Hepatocyte (in vitro differentiated cells): ENCODE measurements around the gene CREBBP. TPM values are rescaled to one million over a fixed set of nuclear protein-coding genes. Genes with fewer than 3 reads are reported as not detected.
A peak's percentile ranks its signal among the peaks of the same experiment; 100 is the strongest.
"Not testable (repeated sequence)": the region's sequence is repeated elsewhere in the genome, so short reads cannot be mapped to it uniquely, and the experiment has no call there.

Experiments
- DNase-seq: peaks from one replicate; pipeline ENCODE4 v3.0.0-alpha.2; 2016; ENCODE audit warnings: low spot score
- H2AFZ ChIP-seq: fragments of 200-600 bp; sonication (generic); 2 replicates; pipeline ENCODE4 v1.6.0; 2016; ENCODE audit warnings: antibody characterized with exemption, mild to moderate bottlenecking
- H3K27ac ChIP-seq: fragments of 200-600 bp; sonication (generic); 2 replicates; pipeline ENCODE4 v1.5.1; 2016; ENCODE audit warnings: mild to moderate bottlenecking
- H3K27me3 ChIP-seq: fragments of 200-600 bp; sonication (generic); 2 replicates; pipeline ENCODE4 v1.6.1; 2016
- H3K36me3 ChIP-seq: fragments of 200-600 bp; sonication (generic); replicated peaks from 2 replicates; pipeline ENCODE4 v1.5.1; 2016; ENCODE audit warnings: low read depth; ENCODE audit not compliant: insufficient read depth
- H3K4me1 ChIP-seq: fragments of 200-600 bp; sonication (generic); 2 replicates; pipeline ENCODE4 v1.5.1; 2016; ENCODE audit warnings: mild to moderate bottlenecking, moderate library complexity; ENCODE audit not compliant: insufficient read depth
- H3K4me2 ChIP-seq: fragments of 200-600 bp; sonication (generic); 2 replicates; pipeline ENCODE4 v1.6.0; 2016
- H3K4me3 ChIP-seq: fragments of 200-600 bp; sonication (generic); 2 replicates; pipeline ENCODE4 v1.5.1; 2016; ENCODE audit warnings: mild to moderate bottlenecking
- H3K79me2 ChIP-seq: fragments of 200-600 bp; sonication (generic); 2 replicates; pipeline ENCODE4 v1.6.0; 2017; ENCODE audit warnings: mild to moderate bottlenecking
- H3K9me2 ChIP-seq: fragments of 200-600 bp; sonication (generic); replicated peaks from 2 replicates; pipeline ENCODE4 v1.6.0; 2017; ENCODE audit warnings: mild to moderate bottlenecking; ENCODE audit not compliant: insufficient read depth
- H3K9me3 ChIP-seq: fragments of 200-600 bp; sonication (generic); 2 replicates; pipeline ENCODE4 v1.5.1; 2016; ENCODE audit warnings: low read depth, mild to moderate bottlenecking
- H4K20me1 ChIP-seq: fragments of 200-600 bp; sonication (generic); 2 replicates; pipeline ENCODE4 v1.6.0; 2016; ENCODE audit warnings: mild to moderate bottlenecking; ENCODE audit not compliant: insufficient read depth, poor library complexity, severe bottlenecking
- EZH2 ChIP-seq: fragments of 200-600 bp; sonication (generic); IDR thresholded peaks from 2 replicates; pipeline ENCODE4 v1.6.1; 2016; ENCODE audit warnings: antibody characterized with exemption, mild to moderate bottlenecking, borderline replicate concordance
- EZH2phosphoT487 ChIP-seq: fragments of 200-600 bp; sonication (generic); IDR thresholded peaks from one replicate; pipeline ENCODE4 v1.6.1; 2018; ENCODE audit warnings: antibody characterized with exemption, mild to moderate bottlenecking, low read depth, moderate library complexity; ENCODE audit not compliant: unreplicated experiment, severe bottlenecking
- WGBS: methylation state at CpG from one replicate; pipeline ENCODE4 v1.1.6; 2016; ENCODE audit warnings: low lambda C conversion rate; ENCODE audit errors: missing lambda C conversion rate; 5-methylcytosine and 5-hydroxymethylcytosine counted together
- polyA plus RNA-seq: library from polyadenylated mRNA; unstranded; fragments of >200 nt; fragmentation: Nextera tagmentation; extraction: Ambion mirVana; gene quantifications from 2 replicates; pipeline ENCODE4 v1.2.1, GENCODE V29; 2016
- total RNA-seq: library from RNA; depleted of rRNA; stranded (reverse); fragments of >200 nt; gene quantifications from 2 replicates; pipeline ENCODE4 v1.2.3, GENCODE V29; 2014
- TF ChIP-seq, protein P1 (sequence below): fragments of 200-600 bp; sonication (generic); IDR thresholded peaks from 2 replicates; pipeline ENCODE4 v1.5.1; 2016; ENCODE audit warnings: antibody characterized with exemption, mild to moderate bottlenecking; ENCODE audit not compliant: poor library complexity

Gene CREBBP
- total and polyA plus RNA-seq, 2 experiments from 2014 or later: 18.9 to 31.5 TPM

DNA sequence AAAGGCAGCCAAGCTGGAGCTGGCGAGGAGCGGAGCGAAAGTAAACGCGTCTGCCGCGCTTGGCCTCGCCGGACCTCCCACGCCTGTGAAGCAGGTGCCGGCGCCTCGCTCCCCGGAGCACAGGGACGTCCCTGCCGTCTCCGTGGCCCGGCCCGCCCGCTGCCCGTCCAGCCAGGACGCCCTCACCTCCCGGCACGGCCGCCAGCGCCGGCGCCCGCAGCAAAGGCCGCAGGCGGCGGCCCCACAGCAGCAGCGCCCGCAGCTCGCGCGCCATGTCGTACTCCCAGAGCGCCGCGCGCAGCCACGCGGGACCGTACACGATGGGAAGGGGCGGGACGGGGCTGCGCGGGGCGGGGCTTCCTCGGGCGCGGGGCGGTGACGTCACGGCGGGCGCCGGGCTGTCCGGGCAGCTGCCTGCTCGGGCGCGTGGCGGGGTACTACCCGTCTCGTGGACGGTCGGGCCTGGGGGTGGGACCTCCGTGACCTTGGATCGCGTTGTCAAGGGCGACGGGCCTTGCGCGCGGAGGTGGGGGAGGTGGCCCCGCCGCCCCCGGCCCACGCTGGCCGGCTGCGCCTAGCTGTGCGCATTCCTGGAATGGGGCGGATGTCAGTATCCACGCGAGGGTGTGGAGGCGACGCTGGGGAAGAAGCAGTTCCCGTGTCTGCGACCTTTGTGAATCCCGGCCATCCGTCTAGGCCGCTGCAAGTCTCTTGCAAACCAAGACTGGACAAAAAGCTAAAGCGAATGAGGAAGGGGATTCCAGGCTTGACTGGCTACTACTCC is 163.1 kb downstream of the CREBBP start, which contains the start of gene TRAP1:
Gene TRAP1 (minus strand): TSS at position 290 of the 784 bp plus-strand sequence. CDS start 16 bp downstream, at position 274.
- 2% methylated on average over 48 of the region's 95 CpGs for WGBS
- peak; percentile 96 for DNase-seq
- TF ChIP-seq, protein P1, sequence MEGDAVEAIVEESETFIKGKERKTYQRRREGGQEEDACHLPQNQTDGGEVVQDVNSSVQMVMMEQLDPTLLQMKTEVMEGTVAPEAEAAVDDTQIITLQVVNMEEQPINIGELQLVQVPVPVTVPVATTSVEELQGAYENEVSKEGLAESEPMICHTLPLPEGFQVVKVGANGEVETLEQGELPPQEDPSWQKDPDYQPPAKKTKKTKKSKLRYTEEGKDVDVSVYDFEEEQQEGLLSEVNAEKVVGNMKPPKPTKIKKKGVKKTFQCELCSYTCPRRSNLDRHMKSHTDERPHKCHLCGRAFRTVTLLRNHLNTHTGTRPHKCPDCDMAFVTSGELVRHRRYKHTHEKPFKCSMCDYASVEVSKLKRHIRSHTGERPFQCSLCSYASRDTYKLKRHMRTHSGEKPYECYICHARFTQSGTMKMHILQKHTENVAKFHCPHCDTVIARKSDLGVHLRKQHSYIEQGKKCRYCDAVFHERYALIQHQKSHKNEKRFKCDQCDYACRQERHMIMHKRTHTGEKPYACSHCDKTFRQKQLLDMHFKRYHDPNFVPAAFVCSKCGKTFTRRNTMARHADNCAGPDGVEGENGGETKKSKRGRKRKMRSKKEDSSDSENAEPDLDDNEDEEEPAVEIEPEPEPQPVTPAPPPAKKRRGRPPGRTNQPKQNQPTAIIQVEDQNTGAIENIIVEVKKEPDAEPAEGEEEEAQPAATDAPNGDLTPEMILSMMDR: no peak
- TF ChIP-seq EZH2: no peak
- no peak for TF ChIP-seq EZH2phosphoT487
- Histone ChIP-seq H3K27ac (peak within 1 kb of the TSS; percentile 93), H3K4me3 (peak within 1 kb of the TSS; percentile 96), H3K79me2 (peaks cover 45% of the 10 kb centered on the region), H3K9me2 (no peaks in the 10 kb centered on the region), H2AFZ (peak within 1 kb of the TSS; percentile 97), H3K27me3 (no peaks in the 10 kb centered on the region), H3K4me1 (peaks cover 16% of the 10 kb centered on the region), H4K20me1 (no peaks in the 10 kb centered on the region), H3K36me3 (no peaks in the 10 kb centered on the region), H3K9me3 (no peaks in the 10 kb centered on the region), H3K4me2 (peak within 1 kb of the TSS; percentile 98)

DNA sequence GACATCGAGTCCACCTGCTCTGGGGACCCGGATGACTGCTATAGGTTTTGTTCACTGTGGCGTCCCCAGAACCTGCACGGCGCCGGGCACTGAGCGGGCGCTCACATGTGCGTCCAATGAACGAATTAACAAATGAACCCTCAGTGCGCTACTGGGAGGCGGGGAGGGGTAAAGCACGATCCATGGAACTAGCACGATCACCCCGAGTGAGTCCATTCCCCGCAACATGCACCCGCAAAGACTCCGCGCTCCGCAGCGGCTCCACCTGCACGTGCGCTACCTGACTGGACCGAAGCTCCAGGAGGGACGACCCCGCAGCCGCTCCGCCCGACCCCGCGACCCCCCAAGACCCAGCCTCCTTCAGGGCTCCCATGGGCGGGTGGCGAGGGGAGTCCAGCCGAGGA is 163.7 kb downstream of the CREBBP start:
- H2AFZ ChIP-seq: peak overlapping the region; percentile 90
- peak overlapping the region; percentile 96 for H3K4me3 ChIP-seq
- peak overlapping the region; percentile 98 for H3K4me2 ChIP-seq
- H3K36me3 ChIP-seq: no peaks in the 10 kb centered on the region
- TF ChIP-seq, protein P1: no peak
- TF ChIP-seq EZH2 (no peak), EZH2phosphoT487 (no peak)
- no peaks in the 10 kb centered on the region for H3K27me3 ChIP-seq
- H3K9me3 ChIP-seq: no peaks in the 10 kb centered on the region
- H3K27ac ChIP-seq: peak overlapping the region; percentile 93
- no peaks in the 10 kb centered on the region for H4K20me1 ChIP-seq
- 2% methylated on average over 16 of the region's 34 CpGs for WGBS
- H3K4me1 ChIP-seq: peaks cover 17% of the 10 kb centered on the region
- no peaks in the 10 kb centered on the region for H3K9me2 ChIP-seq
- H3K79me2 ChIP-seq: peaks cover 47% of the 10 kb centered on the region
- DNase-seq: peak; percentile 42

DNA sequence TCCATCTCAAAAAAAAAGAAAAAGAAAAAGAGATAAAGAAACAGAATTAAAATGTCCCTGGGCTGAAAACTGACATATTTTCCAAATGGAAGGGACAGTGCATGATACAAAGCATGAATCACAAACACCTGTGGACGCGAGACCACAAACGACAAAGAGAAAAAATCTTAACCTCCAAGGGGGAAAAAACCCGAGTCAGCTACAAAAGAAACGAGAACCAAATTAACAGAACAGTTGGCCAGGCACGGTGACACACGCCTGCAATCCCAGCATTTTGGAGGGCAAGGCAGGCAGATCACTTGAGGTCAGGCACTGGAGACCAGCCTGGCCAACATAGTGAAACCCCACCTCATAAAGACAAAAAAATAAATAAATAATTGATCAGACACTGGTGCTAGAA is 165.1 kb downstream of the CREBBP start:
- peaks cover 61% of the 10 kb centered on the region for H3K79me2 ChIP-seq
- peak overlapping the region; percentile 98 for H3K4me2 ChIP-seq

DNA sequence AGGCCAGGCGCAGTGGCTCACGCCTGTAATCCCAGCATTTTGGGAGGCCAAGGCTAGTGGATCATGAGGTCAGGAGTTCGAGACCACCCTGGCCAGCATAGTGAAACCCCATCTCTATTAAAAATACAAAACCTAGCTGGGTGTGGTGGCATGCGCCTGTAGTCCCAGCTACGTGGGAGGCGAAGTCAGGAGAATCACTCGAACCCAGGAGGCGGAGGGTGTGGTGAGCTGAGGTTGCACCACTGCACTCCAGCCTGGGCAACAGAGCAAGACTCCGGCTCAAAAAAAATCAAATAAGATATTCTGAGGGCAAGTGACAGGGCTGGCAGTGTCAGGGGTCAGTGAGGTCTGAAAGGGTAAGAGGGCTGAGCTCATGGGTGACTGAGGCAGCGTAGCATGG is 166.1 kb downstream of the CREBBP start:
- H2AFZ ChIP-seq, H3K4me2 ChIP-seq, H3K27ac ChIP-seq, H3K9me3 ChIP-seq, H3K27me3 ChIP-seq, H3K36me3 ChIP-seq, H3K4me3 ChIP-seq, DNase-seq, H3K9me2 ChIP-seq, H4K20me1 ChIP-seq: not testable (repeated sequence)
- peaks cover 17% of the 10 kb centered on the region for H3K4me1 ChIP-seq
- 96% methylated on average over 10 of the region's 10 CpGs for WGBS
- H3K79me2 ChIP-seq: peaks cover 72% of the 10 kb centered on the region

More for the DNA sequence above, 165.1 kb downstream of the CREBBP start:
- Histone ChIP-seq H3K27ac (no peak overlapping the region), H3K4me1 (peaks cover 17% of the 10 kb centered on the region), H3K9me3 (no peaks in the 10 kb centered on the region), H2AFZ (no peak overlapping the region), H3K36me3 (no peaks in the 10 kb centered on the region), H3K9me2 (no peaks in the 10 kb centered on the region), H3K27me3 (no peaks in the 10 kb centered on the region), H4K20me1 (no peaks in the 10 kb centered on the region), H3K4me3 (no peak overlapping the region)
- WGBS: 94% methylated on average over 7 of the region's 7 CpGs
- TF ChIP-seq, protein P1: no peak
- TF ChIP-seq EZH2: no peak
- TF ChIP-seq EZH2phosphoT487: no peak
- DNase-seq: no peak
